Endothelial cell of umbilical vein (primary cell): Measurements from ENCODE around the gene ATP1B3. TPM values are rescaled to one million over a fixed set of nuclear protein-coding genes. Genes with fewer than 3 reads are reported as not detected.

ENCODE experiments used
- BruUV-seq: library from RNA; stranded (reverse); fragments of 400-500 nt; replicated peaks from 2 replicates; lab custom pipeline; 2021; lab: Mats Ljungman, UMichigan
- CTCF ChIA-PET: fragments of 300-600, 350-600 bp; sonication (Branson Sonifier 250); formaldehyde crosslinking; loops from one replicate; lab custom pipeline; 2021; ENCODE audit warnings: antibody characterized with exemption, inconsistent platforms; lab: Charles Lee
- POLR2A ChIA-PET: fragments of 300-600, 350-600 bp; sonication (Branson Sonifier 250); formaldehyde crosslinking; loops from one replicate; lab custom pipeline; 2021; ENCODE audit warnings: antibody characterized with exemption, inconsistent platforms; lab: Charles Lee
- DNase-seq: peaks from one replicate; pipeline ENCODE4 v3.0.0-alpha.2; 2011; ENCODE audit warnings: low read depth, low spot score
- FAIRE-seq: peaks from 2 replicates; lab custom pipeline; 2011; peaks lifted over from hg19 to GRCh38; lab: Jason Lieb, UNC
- H2AFZ ChIP-seq: 2 replicates; pipeline ENCODE4 v1.6.0; 2012; ENCODE audit warnings: low read depth, low read length, control low read depth, inconsistent platforms
- H3K27ac ChIP-seq: 2 replicates; pipeline ENCODE4 v1.5.1; 2011; ENCODE audit warnings: low read depth, mild to moderate bottlenecking, control low read depth, low read length, moderate library complexity; ENCODE audit not compliant: insufficient read depth
- H3K27me3 ChIP-seq, 2 experiments: 2 replicates each; pipeline versions ENCODE4 v1.6.0 to v1.6.1; 2011; ENCODE audit warnings: low read length in 2 of 2, mixed read lengths in 1 of 2; ENCODE audit not compliant: control insufficient read depth in 2 of 2, insufficient read depth in 2 of 2
- H3K36me3 ChIP-seq, 2 experiments: 2 replicates in 1 of 2; 3 replicates in 1 of 2; pipeline ENCODE4 v1.5.1; 2011; ENCODE audit warnings: low read length in 2 of 2, mild to moderate bottlenecking in 1 of 2, moderate library complexity in 1 of 2; ENCODE audit not compliant: control insufficient read depth in 2 of 2, insufficient read depth in 2 of 2; ENCODE audit errors: extremely low read depth in 1 of 2
- H3K4me1 ChIP-seq: 3 replicates; pipeline ENCODE4 v1.5.1; 2011; ENCODE audit warnings: mild to moderate bottlenecking, low read length; ENCODE audit not compliant: control insufficient read depth, insufficient read depth; ENCODE audit errors: extremely low read depth
- H3K4me2 ChIP-seq: 2 replicates; pipeline ENCODE4 v1.6.1; 2011; ENCODE audit warnings: low read length, control low read depth, mixed read lengths; ENCODE audit not compliant: insufficient read depth
- H3K4me3 ChIP-seq, 3 experiments: fragments of 200-600 bp in 1 of 3; sonication (generic), shearing (Covaris generic) in 1 of 3; replicated peaks in 1 of 3; 2 replicates each; pipeline ENCODE4 v1.5.1; 2011 to 2016; ENCODE audit warnings: control low read depth in 3 of 3, low read length in 3 of 3, mild to moderate bottlenecking in 2 of 3, inconsistent platforms in 1 of 3, low read depth in 1 of 3, moderate library complexity in 1 of 3; ENCODE audit not compliant: insufficient read depth in 1 of 3
- H3K79me2 ChIP-seq: 2 replicates; pipeline ENCODE4 v1.6.0; 2012; ENCODE audit warnings: low read length, inconsistent platforms; ENCODE audit not compliant: control insufficient read depth, insufficient read depth
- H3K9ac ChIP-seq: replicated peaks from 2 replicates; pipeline ENCODE3; 2011; ENCODE audit warnings: low read length, control low read depth; ENCODE audit not compliant: insufficient read depth; ENCODE audit errors: extremely low read depth
- H3K9me1 ChIP-seq: replicated peaks from 3 replicates; pipeline ENCODE4 v1.6.0; 2011; ENCODE audit warnings: mild to moderate bottlenecking, low read length; ENCODE audit not compliant: control insufficient read depth, insufficient read depth; ENCODE audit errors: extremely low read depth
- H3K9me3 ChIP-seq: replicated peaks from 2 replicates; pipeline ENCODE4 v1.5.1; 2012; ENCODE audit warnings: low read length, inconsistent platforms; ENCODE audit not compliant: control insufficient read depth, insufficient read depth
- H4K20me1 ChIP-seq: replicated peaks from 2 replicates; pipeline ENCODE3; 2011; ENCODE audit warnings: mild to moderate bottlenecking, low read length; ENCODE audit not compliant: control insufficient read depth, insufficient read depth; ENCODE audit errors: extremely low read depth
- EZH2 ChIP-seq: IDR thresholded peaks from 2 replicates; pipeline ENCODE4 v1.6.1; 2012; ENCODE audit warnings: borderline replicate concordance, low read depth, mild to moderate bottlenecking, moderate library complexity, low read length, inconsistent platforms; ENCODE audit not compliant: severe bottlenecking
- FOS ChIP-seq: IDR thresholded peaks from 2 replicates; pipeline ENCODE4 v1.6.1; 2011; ENCODE audit warnings: mild to moderate bottlenecking, low read length, moderate library complexity, borderline replicate concordance; ENCODE audit not compliant: insufficient read depth
- GATA2 ChIP-seq: IDR thresholded peaks from 2 replicates; pipeline ENCODE4 v1.7.0; 2011; ENCODE audit warnings: low read depth, mild to moderate bottlenecking, moderate library complexity, mixed read lengths, low read length; ENCODE audit not compliant: insufficient read length, insufficient read depth
- JUN ChIP-seq: IDR thresholded peaks from 2 replicates; pipeline ENCODE4 v1.6.1; 2011; ENCODE audit warnings: borderline replicate concordance, low read depth; ENCODE audit not compliant: insufficient read length, insufficient read depth
- MYC ChIP-seq: IDR thresholded peaks from one replicate; pipeline ENCODE4 v1.6.1; 2011; ENCODE audit warnings: mild to moderate bottlenecking, low read depth, low read length
- POLR2A ChIP-seq: IDR thresholded peaks from 2 replicates; pipeline ENCODE4 v1.6.1; 2012; ENCODE audit warnings: low read depth, mild to moderate bottlenecking, control low read depth, low read length
- POLR2AphosphoS5 ChIP-seq: IDR thresholded peaks from 2 replicates; pipeline ENCODE4 v1.6.1; 2012; ENCODE audit warnings: low read depth, mild to moderate bottlenecking, control low read depth, low read length, moderate library complexity; ENCODE audit not compliant: insufficient read depth
- dilution Hi-C: fragments of 300-500 bp; cut with MboI; formaldehyde crosslinking; loops from one replicate; pipeline ENCODE4 v1.15.0; 2019; ENCODE audit warnings: low sequenced_read_pairs; ENCODE audit not compliant: extremely low pct_ligation_motif_present
- intact Hi-C: fragments of 100-400 bp; cut with micrococcal nuclease; formaldehyde crosslinking; loops from one replicate; pipeline ENCODE4 v1.10.0; 2022
- polyA plus RNA-seq, 4 experiments: library from polyadenylated mRNA; depleted of rRNA in 3 of 4; stranded (reverse) in 3 of 4; unstranded in 1 of 4; fragments of >200 nt; gene quantifications; 2 replicates each; pipeline versions ENCODE4 v1.2.1 to v1.2.3, GENCODE V29; 2011 to 2012; ENCODE audit warnings: missing spikeins in 1 of 4
- total RNA-seq: library from RNA; stranded (reverse); gene quantifications from 2 replicates; pipeline ENCODE4 v1.2.3, GENCODE V29; 2021
- TF ChIP-seq, protein P1 (sequence below): IDR thresholded peaks from 2 replicates; pipeline ENCODE4 v1.6.1; 2011; ENCODE audit not compliant: insufficient read depth, insufficient read length
- TF ChIP-seq, protein P2 (sequence below), 2 donors: IDR thresholded peaks; 1 replicate in 1 of 2; 2 replicates in 1 of 2; pipeline ENCODE4 v1.5.1; 2011; ENCODE audit warnings: low read length in 2 of 2, mild to moderate bottlenecking in 2 of 2, moderate library complexity in 2 of 2, control low read depth in 1 of 2, inconsistent platforms in 1 of 2, low read depth in 1 of 2; ENCODE audit not compliant: insufficient read depth in 1 of 2; ENCODE audit errors: extremely low read depth in 1 of 2

Gene ATP1B3
- total and polyA plus RNA-seq, 2 donors (not counting 3 experiments of a cell fraction or from before 2014, with no cell fraction given): 227 to 279 TPM

DNA sequence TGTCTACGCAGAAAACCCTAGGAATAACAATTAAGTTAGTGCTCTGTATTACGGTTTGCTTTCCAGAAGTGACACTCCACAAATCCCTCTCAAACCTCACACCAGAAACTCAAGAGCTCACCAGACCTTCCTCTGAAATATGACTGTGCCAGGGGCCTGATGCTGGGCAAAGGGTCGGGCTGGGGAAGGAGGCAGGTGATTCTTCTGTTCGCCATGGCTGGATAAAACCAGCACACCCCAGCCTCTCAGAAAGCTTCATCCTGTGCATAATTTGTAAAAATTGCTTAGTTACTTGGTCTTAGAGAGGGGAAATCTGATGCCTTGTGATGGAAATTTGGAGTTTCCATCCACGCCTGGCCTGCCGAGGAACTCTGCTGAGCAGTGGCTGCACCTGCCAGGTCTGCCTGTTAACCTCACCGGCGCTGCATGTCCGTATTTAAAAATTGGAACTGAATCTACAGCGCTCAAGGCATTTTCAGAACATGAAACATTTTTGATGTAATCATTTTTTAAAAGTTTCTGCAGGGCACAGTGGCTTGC, 22.7 kb upstream of the ATP1B3 start:
- dilution Hi-C loops (no loop called here), intact Hi-C loops (loop anchor here (2.0 kb wide), 1 partner anchor 57 kb away; no protein-coding TSS in a partner anchor)
- no TSS peak for BruUV-seq
- Histone ChIP-seq H3K4me2 (no peak overlapping the region), H3K36me3 (no peaks in the 10 kb centered on the region), H3K9ac (no peak overlapping the region), H3K4me3 (no peak overlapping the region), H2AFZ (no peak overlapping the region), H3K27ac (no peak overlapping the region), H3K27me3 (no peaks in the 10 kb centered on the region), H4K20me1 (no peaks in the 10 kb centered on the region), H3K9me3 (no peaks in the 10 kb centered on the region), H3K79me2 (no peaks in the 10 kb centered on the region), H3K9me1 (no peaks in the 10 kb centered on the region), H3K4me1 (peaks cover 9% of the 10 kb centered on the region)
- CTCF ChIA-PET: interaction anchor here (1.1 to 1.5 kb wide), 3 partner anchors 13 to 24 kb away, joined by 3 to 5 read pairs (median 4); no protein-coding TSS in a partner anchor
- TF ChIP-seq POLR2A: no peak
- no peak for TF ChIP-seq EZH2
- TF ChIP-seq, protein P1, sequence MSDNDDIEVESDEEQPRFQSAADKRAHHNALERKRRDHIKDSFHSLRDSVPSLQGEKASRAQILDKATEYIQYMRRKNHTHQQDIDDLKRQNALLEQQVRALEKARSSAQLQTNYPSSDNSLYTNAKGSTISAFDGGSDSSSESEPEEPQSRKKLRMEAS: no peak
- no peak for TF ChIP-seq GATA2
- TF ChIP-seq, protein P2, sequence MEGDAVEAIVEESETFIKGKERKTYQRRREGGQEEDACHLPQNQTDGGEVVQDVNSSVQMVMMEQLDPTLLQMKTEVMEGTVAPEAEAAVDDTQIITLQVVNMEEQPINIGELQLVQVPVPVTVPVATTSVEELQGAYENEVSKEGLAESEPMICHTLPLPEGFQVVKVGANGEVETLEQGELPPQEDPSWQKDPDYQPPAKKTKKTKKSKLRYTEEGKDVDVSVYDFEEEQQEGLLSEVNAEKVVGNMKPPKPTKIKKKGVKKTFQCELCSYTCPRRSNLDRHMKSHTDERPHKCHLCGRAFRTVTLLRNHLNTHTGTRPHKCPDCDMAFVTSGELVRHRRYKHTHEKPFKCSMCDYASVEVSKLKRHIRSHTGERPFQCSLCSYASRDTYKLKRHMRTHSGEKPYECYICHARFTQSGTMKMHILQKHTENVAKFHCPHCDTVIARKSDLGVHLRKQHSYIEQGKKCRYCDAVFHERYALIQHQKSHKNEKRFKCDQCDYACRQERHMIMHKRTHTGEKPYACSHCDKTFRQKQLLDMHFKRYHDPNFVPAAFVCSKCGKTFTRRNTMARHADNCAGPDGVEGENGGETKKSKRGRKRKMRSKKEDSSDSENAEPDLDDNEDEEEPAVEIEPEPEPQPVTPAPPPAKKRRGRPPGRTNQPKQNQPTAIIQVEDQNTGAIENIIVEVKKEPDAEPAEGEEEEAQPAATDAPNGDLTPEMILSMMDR (IDR thresholded peaks at IDR 0.05; ENCODE audit: extremely low read depth in 1 of 2, insufficient read depth in 1 of 2, low read depth in 1 of 2, low read length in 2 of 2): no peak
- TF ChIP-seq POLR2AphosphoS5: no peak
- no peak for TF ChIP-seq JUN
- TF ChIP-seq FOS: no peak
- no peak for TF ChIP-seq MYC
- DNase-seq: no peak
- POLR2A ChIA-PET: no interaction called here
- FAIRE-seq: no peak
